ENCODE data around the gene CLBA1. TPM values are rescaled to one million over a fixed set of nuclear protein-coding genes. Genes with fewer than 3 reads are reported as not detected.
A peak's percentile ranks its signal among the peaks of the same experiment; 100 is the strongest.

CLBA1 gene
- polyA plus RNA-seq, 2 of the 4 experiments (the other 2 are of a cell fraction), result 11.5 to 12.0 TPM

DNA sequence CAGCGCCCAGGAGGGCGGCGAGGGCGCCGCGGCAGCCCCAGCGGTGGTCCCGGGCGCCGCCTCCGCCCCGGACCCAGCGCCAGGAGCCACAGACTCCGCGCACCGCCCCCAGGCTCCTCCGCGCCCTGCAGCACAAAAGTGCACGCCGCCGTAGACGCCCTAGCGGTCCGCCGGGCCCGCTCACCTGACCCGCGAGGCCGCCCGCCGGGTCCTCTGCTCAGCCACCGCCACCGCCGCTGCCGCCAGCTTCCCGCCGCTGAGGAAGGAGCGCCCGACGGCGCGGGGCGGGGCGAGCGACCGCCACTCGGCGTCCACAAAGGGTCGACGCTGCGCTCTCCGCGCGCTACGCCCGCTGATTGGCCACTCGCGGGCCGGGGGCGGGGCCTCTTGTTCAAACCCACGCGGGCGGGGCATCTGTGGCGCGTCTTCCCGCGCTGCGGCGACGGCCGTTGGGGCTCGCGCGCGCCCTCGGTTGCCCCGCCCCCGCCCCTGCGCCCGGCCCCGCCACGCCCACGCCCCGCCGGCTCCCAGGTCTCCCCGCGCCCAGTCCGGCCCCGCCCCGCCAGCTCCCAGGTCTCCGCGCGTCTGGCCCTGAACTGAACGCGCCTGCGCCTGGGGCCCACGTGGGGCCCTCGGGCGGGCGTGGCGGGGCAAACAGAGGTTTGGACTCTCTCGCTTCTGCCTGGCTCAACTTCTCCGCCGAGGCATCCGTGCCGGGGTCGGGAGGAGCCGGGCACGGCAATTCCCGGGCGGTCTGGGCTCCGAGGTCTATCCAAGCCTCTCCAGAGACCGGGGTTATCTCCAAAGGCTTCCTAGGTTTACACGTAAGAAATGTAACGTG lies 35.4 kb downstream of the CLBA1 start, which contains the start of gene CDCA4 (continued):
- TF ChIP-seq, protein P1, sequence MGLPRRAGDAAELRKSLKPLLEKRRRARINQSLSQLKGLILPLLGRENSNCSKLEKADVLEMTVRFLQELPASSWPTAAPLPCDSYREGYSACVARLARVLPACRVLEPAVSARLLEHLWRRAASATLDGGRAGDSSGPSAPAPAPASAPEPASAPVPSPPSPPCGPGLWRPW (IDR thresholded peaks at IDR 0.05), result no peak
- TF ChIP-seq, protein P2, sequence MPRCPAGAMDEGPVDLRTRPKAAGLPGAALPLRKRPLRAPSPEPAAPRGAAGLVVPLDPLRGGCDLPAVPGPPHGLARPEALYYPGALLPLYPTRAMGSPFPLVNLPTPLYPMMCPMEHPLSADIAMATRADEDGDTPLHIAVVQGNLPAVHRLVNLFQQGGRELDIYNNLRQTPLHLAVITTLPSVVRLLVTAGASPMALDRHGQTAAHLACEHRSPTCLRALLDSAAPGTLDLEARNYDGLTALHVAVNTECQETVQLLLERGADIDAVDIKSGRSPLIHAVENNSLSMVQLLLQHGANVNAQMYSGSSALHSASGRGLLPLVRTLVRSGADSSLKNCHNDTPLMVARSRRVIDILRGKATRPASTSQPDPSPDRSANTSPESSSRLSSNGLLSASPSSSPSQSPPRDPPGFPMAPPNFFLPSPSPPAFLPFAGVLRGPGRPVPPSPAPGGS (IDR thresholded peaks at IDR 0.05), result peak; percentile 64; the same call in 1 of the 3 replicates
- no peak for TF ChIP-seq RCOR1 (IDR thresholded peaks at IDR 0.05; ENCODE audit: low read depth, low read length)
- TF ChIP-seq NFE2L2 (conservative IDR thresholded peaks at IDR 0.05; ENCODE audit: low read length), result no peak
- TF ChIP-seq CEBPB (IDR thresholded peaks at IDR 0.05), result no peak
- TF ChIP-seq, protein P3, sequence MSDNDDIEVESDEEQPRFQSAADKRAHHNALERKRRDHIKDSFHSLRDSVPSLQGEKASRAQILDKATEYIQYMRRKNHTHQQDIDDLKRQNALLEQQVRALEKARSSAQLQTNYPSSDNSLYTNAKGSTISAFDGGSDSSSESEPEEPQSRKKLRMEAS (IDR thresholded peaks at IDR 0.05), result peak; percentile 95
- TF ChIP-seq CHD4 (IDR thresholded peaks at IDR 0.05; ENCODE audit: borderline replicate concordance), result no peak
- TF ChIP-seq TP53 (CRISPR knock-in tag; IDR thresholded peaks at IDR 0.05), result no peak; the same call in 1 of the 2 replicates
- TF ChIP-seq NR3C1 (IDR thresholded peaks at IDR 0.05), result no peak
- no peak for TF ChIP-seq ESRRA (IDR thresholded peaks at IDR 0.05; ENCODE audit: borderline replicate concordance, low read length)
- 0 out of 2 replicates have a peak, but pooled peaks have one; percentile 41 for TF ChIP-seq HDAC2 (IDR thresholded peaks at IDR 0.05)
- no peak for TF ChIP-seq EP300 (IDR thresholded peaks at IDR 0.05)
- TF ChIP-seq, protein P4, sequence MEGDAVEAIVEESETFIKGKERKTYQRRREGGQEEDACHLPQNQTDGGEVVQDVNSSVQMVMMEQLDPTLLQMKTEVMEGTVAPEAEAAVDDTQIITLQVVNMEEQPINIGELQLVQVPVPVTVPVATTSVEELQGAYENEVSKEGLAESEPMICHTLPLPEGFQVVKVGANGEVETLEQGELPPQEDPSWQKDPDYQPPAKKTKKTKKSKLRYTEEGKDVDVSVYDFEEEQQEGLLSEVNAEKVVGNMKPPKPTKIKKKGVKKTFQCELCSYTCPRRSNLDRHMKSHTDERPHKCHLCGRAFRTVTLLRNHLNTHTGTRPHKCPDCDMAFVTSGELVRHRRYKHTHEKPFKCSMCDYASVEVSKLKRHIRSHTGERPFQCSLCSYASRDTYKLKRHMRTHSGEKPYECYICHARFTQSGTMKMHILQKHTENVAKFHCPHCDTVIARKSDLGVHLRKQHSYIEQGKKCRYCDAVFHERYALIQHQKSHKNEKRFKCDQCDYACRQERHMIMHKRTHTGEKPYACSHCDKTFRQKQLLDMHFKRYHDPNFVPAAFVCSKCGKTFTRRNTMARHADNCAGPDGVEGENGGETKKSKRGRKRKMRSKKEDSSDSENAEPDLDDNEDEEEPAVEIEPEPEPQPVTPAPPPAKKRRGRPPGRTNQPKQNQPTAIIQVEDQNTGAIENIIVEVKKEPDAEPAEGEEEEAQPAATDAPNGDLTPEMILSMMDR (IDR thresholded peaks at IDR 0.05), result no peak
- TF ChIP-seq HOXB13 (CRISPR knock-in tag; IDR thresholded peaks at IDR 0.05; ENCODE audit: low read depth), result no peak
- no peak for TF ChIP-seq MAFK (IDR thresholded peaks at IDR 0.05; ENCODE audit: partially characterized antibody)
- no peak for TF ChIP-seq BHLHE40 (IDR thresholded peaks at IDR 0.05; ENCODE audit: low read depth, low read length)
- TF ChIP-seq GATA3 (IDR thresholded peaks at IDR 0.05; ENCODE audit: borderline replicate concordance), result no peak
- TF ChIP-seq, protein P5, sequence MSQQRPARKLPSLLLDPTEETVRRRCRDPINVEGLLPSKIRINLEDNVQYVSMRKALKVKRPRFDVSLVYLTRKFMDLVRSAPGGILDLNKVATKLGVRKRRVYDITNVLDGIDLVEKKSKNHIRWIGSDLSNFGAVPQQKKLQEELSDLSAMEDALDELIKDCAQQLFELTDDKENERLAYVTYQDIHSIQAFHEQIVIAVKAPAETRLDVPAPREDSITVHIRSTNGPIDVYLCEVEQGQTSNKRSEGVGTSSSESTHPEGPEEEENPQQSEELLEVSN (IDR thresholded peaks at IDR 0.05; ENCODE audit: borderline replicate concordance, low read depth), result peak; percentile 86; the same call in 1 of the 2 replicates
- TF ChIP-seq RNF2 (IDR thresholded peaks at IDR 0.05; ENCODE audit: borderline replicate concordance, low read depth), result no peak
- TF ChIP-seq KDM1A (IDR thresholded peaks at IDR 0.05; ENCODE audit: low read depth), result no peak
- no peak for TF ChIP-seq EHF (CRISPR knock-in tag; IDR thresholded peaks at IDR 0.05)
- TF ChIP-seq POLR2AphosphoS2 (conservative IDR thresholded peaks at IDR 0.05; ENCODE audit: low read length), result no peak
- TF ChIP-seq FOSB (CRISPR knock-in tag; IDR thresholded peaks at IDR 0.05), result no peak
- no peak for TF ChIP-seq EHMT2 (IDR thresholded peaks at IDR 0.05; ENCODE audit: low read depth)
- no peak for TF ChIP-seq ZFP36 (IDR thresholded peaks at IDR 0.05; ENCODE audit: borderline replicate concordance, partially characterized antibody)
- TF ChIP-seq FOSL2 (IDR thresholded peaks at IDR 0.05), result no peak
- TF ChIP-seq FOSL2 (CRISPR knock-in tag; IDR thresholded peaks at IDR 0.05), result no peak
